ENCODE measurements around the gene PPP1R3E.

PPP1R3E gene

DNA sequence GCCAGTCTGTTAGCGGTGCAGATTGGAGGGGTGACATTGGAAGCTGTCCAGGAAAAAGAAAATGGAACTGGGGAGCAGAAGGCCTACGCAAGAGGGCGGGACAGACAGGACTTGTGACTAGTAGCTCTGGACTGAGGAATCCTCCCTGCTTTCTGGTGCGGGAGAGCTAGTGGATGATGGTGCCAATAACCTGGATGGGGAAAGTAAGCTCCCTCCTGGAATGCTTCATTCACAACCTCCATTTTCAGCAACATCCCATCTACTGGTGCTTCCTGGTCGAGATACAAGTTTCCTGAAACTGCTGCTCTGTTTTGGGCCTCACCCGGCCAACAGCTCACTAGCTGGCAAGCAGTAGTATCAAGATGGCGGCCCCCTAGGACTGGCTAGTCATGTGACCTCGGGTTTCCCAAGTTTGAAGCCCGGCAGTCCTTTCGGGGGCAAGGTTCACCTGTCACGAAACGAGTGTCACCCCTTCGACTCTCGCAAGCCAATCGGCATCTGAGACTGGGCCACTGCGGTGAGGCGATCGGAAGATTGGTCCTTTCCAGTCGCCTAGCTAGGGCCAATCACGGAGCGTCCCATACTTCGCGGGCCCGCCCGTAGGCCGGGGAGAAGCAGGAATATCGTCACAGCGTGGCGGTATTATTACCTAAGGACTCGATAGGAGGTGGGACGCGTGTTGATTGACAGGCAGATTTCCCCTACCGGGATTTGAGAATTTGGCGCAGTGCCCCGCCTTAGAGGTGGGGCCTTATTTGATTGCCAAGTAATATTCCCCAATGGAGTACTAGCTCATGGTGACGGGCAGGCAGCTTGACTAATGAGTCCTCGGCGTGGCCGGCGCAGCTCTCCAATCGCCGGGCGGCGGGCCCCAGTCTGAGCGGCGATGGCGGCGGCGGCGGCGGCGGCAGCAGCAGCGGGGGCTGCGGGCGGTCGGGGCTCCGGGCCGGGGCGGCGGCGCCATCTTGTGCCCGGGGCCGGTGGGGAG is 18.2 kb upstream of the PPP1R3E start, which contains the start of gene PABPN1:
Gene PABPN1, plus strand, starts transcription at position 874 of the 988 bp plus-strand sequence. Its CDS starts 13 bp downstream, at position 887.
- peak within 1 kb of the TSS; percentile 87 for H3K27ac ChIP-seq
- TF ChIP-seq ZFX (IDR thresholded peaks at IDR 0.05) = no peak
- TF ChIP-seq CTCF (conservative IDR thresholded peaks at IDR 0.05) = no peak

- TF ChIP-seq CTCF (conservative IDR thresholded peaks at IDR 0.05) = no peak
- TF ChIP-seq ZFX (IDR thresholded peaks at IDR 0.05) = no peak
- peak overlapping the region; percentile 87 for H3K27ac ChIP-seq
Measured at GRCh38 chr14:23319746-23320583, 17.3 kb upstream of the PPP1R3E start.

- no peak overlapping the region for H3K27ac ChIP-seq
- TF ChIP-seq CTCF (conservative IDR thresholded peaks at IDR 0.05) (no peak), ZFX (IDR thresholded peaks at IDR 0.05) (no peak)
Measured at GRCh38 chr14:23316300-23316699, 13.6 kb upstream of the PPP1R3E start.

DNA sequence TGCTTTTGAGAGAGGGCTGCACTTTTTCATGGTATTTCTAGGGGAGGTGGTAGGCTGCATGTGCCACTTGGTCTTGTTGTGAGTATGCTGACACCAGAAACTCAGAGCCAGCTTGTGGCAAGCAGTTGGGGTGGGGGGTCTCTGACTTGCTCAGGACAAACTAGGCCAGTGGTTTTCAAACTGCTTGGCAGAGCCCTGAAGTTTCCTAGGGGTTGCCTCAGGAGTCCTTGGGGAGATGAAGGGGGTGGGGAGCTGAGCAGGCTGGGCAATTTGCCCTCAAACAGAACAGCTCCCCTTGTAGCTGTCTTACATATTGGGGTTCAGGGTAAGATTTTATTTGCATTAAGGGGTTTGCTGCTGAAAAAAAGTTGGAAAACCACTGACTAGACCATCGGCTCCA is 7.9 kb upstream of the PPP1R3E start:
- H3K27ac ChIP-seq = no peak overlapping the region
- no peak for TF ChIP-seq CTCF (conservative IDR thresholded peaks at IDR 0.05)
- no peak for TF ChIP-seq ZFX (IDR thresholded peaks at IDR 0.05)

- TF ChIP-seq ZFX (IDR thresholded peaks at IDR 0.05) = no peak
- no peak for TF ChIP-seq CTCF (conservative IDR thresholded peaks at IDR 0.05)
- no peak overlapping the region for H3K27ac ChIP-seq
Measured at GRCh38 chr14:23308721-23309445, 6.2 kb upstream of the PPP1R3E start.

DNA sequence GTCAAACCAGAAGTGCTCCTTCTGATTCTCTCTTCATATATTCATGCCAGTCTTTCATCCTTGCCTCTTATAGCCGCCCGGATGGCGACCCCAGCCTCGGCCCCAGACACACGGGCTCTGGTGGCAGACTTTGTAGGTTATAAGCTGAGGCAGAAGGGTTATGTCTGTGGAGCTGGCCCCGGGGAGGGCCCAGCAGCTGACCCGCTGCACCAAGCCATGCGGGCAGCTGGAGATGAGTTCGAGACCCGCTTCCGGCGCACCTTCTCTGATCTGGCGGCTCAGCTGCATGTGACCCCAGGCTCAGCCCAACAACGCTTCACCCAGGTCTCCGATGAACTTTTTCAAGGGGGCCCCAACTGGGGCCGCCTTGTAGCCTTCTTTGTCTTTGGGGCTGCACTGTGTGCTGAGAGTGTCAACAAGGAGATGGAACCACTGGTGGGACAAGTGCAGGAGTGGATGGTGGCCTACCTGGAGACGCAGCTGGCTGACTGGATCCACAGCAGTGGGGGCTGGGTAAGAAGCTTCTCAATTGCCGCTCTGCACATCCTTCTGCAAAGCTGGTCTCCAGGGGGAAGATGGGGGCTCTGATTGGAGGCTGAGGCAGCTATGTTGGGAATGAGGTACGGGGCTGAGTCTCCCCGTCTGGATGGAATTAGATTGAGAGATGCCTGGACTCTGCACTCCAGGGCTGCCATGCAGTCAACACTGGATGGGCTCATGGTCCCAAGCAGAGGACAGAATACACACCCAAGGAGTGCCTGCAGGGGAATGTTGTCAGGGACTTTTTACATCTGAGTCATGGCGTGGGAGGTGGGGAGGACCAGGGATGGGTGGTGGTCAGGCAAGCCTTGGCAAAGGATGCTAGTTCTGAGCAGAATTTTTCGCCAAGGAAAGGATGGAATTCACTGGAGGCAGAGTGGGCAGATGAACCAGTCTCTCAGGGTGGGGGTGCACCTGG is 5.3 kb upstream of the PPP1R3E start:
- peak overlapping the region; percentile 93 for H3K27ac ChIP-seq
- TF ChIP-seq ZFX (IDR thresholded peaks at IDR 0.05) = no peak
- no peak for TF ChIP-seq CTCF (conservative IDR thresholded peaks at IDR 0.05)
